Psoas muscle (tissue), 8 donors: ENCODE data around the gene KCNK7. TPM values are rescaled to one million over a fixed set of nuclear protein-coding genes. Genes with fewer than 3 reads are reported as not detected.

ENCODE experiments used
- ATAC-seq, 4 donors: fragments of 200-7000 bp; cut with Tn5 transposase; one replicate each; pipeline ENCODE4 v1.9.1; 2020; ENCODE audit warnings: moderate library complexity in 3 of 4, mild to moderate bottlenecking in 2 of 4
- DNase-seq, 2 donors: peaks; one replicate each; pipeline ENCODE4 v3.0.0-alpha.2; 2020
- H3K27ac ChIP-seq: fragments of 200-600 bp; one replicate; pipeline ENCODE4 v1.8.0; 2022
- H3K27me3 ChIP-seq, 3 donors: fragments of 200-600 bp in 1 of 3; one replicate each; pipeline versions ENCODE4 v1.6.1 to v1.8.0; 2013 to 2022; ENCODE audit warnings: low read length in 2 of 3, mild to moderate bottlenecking in 2 of 3, moderate library complexity in 1 of 3; ENCODE audit not compliant: insufficient read depth in 3 of 3
- H3K36me3 ChIP-seq, 2 donors: fragments of 200-600 bp in 1 of 2; one replicate each; pipeline versions ENCODE4 v1.6.1 to v1.8.0; 2013 to 2022; ENCODE audit warnings: low read depth in 1 of 2, mild to moderate bottlenecking in 1 of 2, moderate library complexity in 1 of 2; ENCODE audit not compliant: insufficient read depth in 1 of 2
- H3K4me1 ChIP-seq: fragments of 200-600 bp; one replicate; pipeline ENCODE4 v1.8.0; 2022
- H3K4me3 ChIP-seq: fragments of 200-600 bp; one replicate; pipeline ENCODE4 v1.8.0; 2022; ENCODE audit warnings: mild to moderate bottlenecking
- H3K9me3 ChIP-seq: fragments of 200-600 bp; one replicate; pipeline ENCODE4 v1.8.0; 2022
- CTCF ChIP-seq: fragments of 200-600 bp; IDR thresholded peaks from one replicate; pipeline ENCODE4 v1.8.0; 2022; ENCODE audit warnings: antibody characterized with exemption
- whole genome bisulfite sequencing, 3 donors: extraction: QIAGEN DNeasy Blood & Tissue Kit; methylation state at CpG; one replicate each; pipeline versions ENCODE4 v1.1.6 to v1.1.7; 2013; 5-methylcytosine and 5-hydroxymethylcytosine counted together
- intact Hi-C, 2 donors: fragments of 100-400 bp; cut with DNase I; formaldehyde crosslinking; loops; one replicate each; pipeline versions ENCODE4 v1.11.0 to v1.14.2; 2022
- polyA plus RNA-seq, 3 donors: library from polyadenylated mRNA; stranded (reverse); fragments of 200-250 nt; gene quantifications; one replicate each; pipeline ENCODE4 v1.2.3, GENCODE V29; 2013
- total RNA-seq, 4 donors: library from RNA; stranded (reverse); fragmentation: NEBNext Ultra II Directional in 2 of 4; extraction: Animal tissue kit (Norgen Biotek cat#: 25700) in 2 of 4; gene quantifications; one replicate each; pipeline versions ENCODE4 v1.2.1 to v1.2.4, GENCODE V29; 2021 to 2023
- donor health status: healthy with polysubstance abuse.
- donor health status: DM: no; HTN: no; CAD: no; lungs with moderate emphysema.
- donor health status: Bipolar disorder and iron deficiency.
- donor health status: healthy.
- donor health status: DM: yes; HTN: yes; CAD: no.
- donor health status: DM: no; HTN: no; CAD: no.
- donor health status: DM: no; HTN: no; CAD: no.
- donor health status: DM: yes; HTN: yes; CAD: no.

The KCNK7 gene
- total and polyA plus RNA-seq, 7 donors, result 0.19 to 1.4 (median 0.41) TPM; not detected in 1

GRCh38 chr11:65585396-65586246 lies 10.0 kb downstream of the KCNK7 start:
- H3K27ac ChIP-seq, result peak overlapping the region; percentile 91
- no peak overlapping the region for H3K4me3 ChIP-seq
- H3K4me1 ChIP-seq, result peaks cover 74% of the 10 kb centered on the region
- intact Hi-C loops, result no loop called here
- DNase-seq (no peak), ATAC-seq (no peak)
- TF ChIP-seq CTCF, result no peak
- no peaks in the 10 kb centered on the region for H3K9me3 ChIP-seq
- H3K36me3 ChIP-seq, result peaks cover 6 to 76% of the 10 kb centered on the region in 2 donors
- WGBS, 3 donors, result 70 to 73% (median 71%) methylated on average over 41 to 51 of the region's 51 CpGs
- no peaks in the 10 kb centered on the region for H3K27me3 ChIP-seq

DNA sequence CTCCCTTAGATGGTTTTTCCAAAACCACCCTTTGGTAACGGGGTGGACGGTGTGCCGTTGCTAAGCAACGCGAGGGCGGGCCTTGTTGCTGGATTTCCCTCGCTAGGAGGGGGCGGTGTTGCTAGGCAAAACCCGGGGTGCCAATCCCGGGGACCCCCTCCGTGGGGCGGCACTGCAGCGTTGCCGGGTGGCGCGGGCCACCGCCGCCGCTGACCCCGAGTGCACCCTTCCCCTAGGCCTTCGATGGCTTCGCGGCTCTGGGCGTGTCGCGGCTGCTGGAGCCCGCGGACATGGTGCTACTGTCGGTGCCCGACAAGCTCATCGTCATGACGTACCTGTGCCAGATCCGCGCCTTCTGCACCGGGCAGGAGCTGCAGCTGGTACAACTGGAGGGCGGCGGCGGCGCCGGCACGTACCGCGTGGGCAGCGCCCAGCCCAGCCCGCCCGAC lies 10.9 kb downstream of the KCNK7 start:
- ATAC-seq, result no peak
- DNase-seq, result no peak
- Histone ChIP-seq H3K27ac (peak overlapping the region; percentile 91), H3K27me3 (no peaks in the 10 kb centered on the region), H3K36me3 (peaks cover 6 to 76% of the 10 kb centered on the region in 2 donors), H3K4me3 (no peak overlapping the region), H3K4me1 (peaks cover 71% of the 10 kb centered on the region), H3K9me3 (no peaks in the 10 kb centered on the region)
- no peak for TF ChIP-seq CTCF
- intact Hi-C loops, result no loop called here
- 69 to 73% (median 71%) methylated on average over 39 to 46 of the region's 46 CpGs for WGBS, 3 donors

DNA sequence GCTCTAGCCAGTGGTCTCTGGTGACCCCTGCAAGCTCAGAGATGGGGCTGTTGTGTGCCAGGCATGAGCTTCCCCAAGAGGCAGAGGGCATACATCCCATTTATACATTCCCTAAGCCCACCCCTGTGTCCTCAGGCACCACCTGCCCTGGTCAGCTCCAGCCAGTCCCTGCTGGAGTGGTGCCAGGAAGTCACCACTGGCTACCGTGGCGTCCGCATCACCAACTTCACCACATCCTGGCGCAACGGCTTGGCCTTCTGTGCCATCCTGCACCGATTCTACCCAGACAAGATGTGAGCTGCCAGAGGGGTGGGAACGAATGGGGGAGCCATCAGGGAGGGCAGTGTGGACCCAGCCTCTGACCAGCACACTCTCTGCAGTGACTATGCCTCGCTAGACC lies 11.5 kb downstream of the KCNK7 start:
- no peak for DNase-seq
- H3K27me3 ChIP-seq, result no peaks in the 10 kb centered on the region
- peak overlapping the region; percentile 58 for H3K27ac ChIP-seq

GRCh38 chr11:65583589-65583988 lies 12.0 kb downstream of the KCNK7 start:
- H3K9me3 ChIP-seq, result no peaks in the 10 kb centered on the region
- intact Hi-C loops, result no loop called here
- no peak for TF ChIP-seq CTCF
- H3K4me1 ChIP-seq, result peaks cover 71% of the 10 kb centered on the region
- peak overlapping the region; percentile 58 for H3K27ac ChIP-seq
- 74 to 92% (median 88%) methylated on average over 4 to 10 of the region's 10 CpGs for WGBS, 3 donors
- DNase-seq, result no peak
- no peak overlapping the region for H3K4me3 ChIP-seq
- no peak for ATAC-seq
- peaks cover 6 to 82% of the 10 kb centered on the region in 2 donors for H3K36me3 ChIP-seq
- H3K27me3 ChIP-seq, result no peaks in the 10 kb centered on the region

More for the DNA sequence above, 11.5 kb downstream of the KCNK7 start:
- no peak overlapping the region for H3K4me3 ChIP-seq
- ATAC-seq, result no peak
- intact Hi-C loops, result no loop called here
- WGBS, 3 donors, result 52 to 71% (median 56%) methylated on average over 8 of the region's 8 CpGs
- H3K4me1 ChIP-seq, result peaks cover 71% of the 10 kb centered on the region
- no peak for TF ChIP-seq CTCF
- H3K36me3 ChIP-seq, result peaks cover 6 to 79% of the 10 kb centered on the region in 2 donors
- H3K9me3 ChIP-seq, result no peaks in the 10 kb centered on the region
